Measurements from ENCODE around the gene IL22RA1.

The IL22RA1 gene

DNA sequence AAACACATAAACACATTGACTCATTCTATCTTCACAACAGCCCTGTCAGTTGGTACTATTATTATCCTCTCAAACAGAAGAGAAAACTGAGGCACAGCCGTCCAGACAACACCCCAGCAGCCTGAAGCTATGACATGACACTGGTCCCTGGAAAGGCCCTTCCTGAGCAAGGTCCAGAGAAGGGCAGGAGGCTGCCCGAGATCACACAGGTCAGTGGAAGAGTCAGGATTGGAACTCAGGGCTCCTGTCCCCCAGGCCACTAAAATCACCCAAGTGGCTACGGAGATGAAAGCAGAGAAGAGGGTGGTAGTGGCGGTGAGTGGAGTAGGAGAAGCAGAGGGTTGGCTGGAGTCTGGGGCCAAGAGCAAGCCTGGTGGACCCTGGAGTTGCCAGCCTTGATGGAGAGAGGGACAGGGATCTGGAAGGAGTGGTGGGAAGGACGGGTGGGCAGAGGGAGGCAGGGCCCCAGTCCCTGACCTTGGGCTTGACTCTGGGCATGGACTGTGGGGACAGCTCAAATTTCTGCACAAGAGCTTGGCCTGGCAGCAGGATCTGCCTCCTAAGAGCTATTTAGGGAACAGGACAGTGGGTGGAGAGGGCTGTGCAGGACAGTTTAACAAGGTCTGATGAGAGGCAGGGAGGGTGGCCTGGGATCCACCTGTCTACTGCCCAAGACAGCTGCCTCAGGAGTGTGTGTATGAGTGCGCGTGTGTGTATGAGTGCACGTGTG, 46.8 kb downstream of the IL22RA1 start:
- no peak for DNase-seq

DNA sequence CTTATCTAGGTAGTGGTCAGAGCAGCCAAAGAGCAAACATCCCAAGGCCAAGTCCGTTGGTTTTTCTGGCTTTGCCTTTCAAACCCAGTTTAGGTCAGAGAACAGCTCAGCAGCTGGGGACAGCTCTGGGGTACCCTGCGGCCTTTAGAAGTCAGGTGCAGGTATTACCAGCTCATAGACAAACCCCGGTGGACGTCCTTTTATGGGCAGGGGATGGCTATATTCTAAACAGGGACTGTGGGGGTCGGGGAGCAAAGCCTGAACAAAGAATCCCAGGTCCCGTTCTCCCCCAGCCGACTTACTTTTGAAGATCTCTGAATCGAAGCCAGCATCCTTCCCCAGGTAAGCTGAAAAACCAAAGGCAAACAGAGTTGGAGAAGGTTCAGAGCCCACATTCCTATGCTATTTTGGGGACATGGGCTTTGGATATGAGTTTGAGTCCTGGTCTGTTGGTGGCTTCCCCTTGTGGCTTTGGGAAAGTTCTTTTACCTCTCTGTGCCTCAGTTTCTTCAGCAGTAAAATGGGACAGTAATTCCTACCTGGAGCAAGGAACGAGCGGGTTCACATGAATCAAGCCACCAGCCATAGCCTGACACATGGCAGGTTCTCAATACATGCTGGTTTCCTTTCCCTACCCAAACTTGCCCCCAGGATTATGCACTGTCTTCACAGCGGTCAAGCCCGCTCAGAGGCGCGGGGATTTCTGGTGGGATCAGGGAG, 47.6 kb downstream of the IL22RA1 start:
- DNase-seq = no peak

DNA sequence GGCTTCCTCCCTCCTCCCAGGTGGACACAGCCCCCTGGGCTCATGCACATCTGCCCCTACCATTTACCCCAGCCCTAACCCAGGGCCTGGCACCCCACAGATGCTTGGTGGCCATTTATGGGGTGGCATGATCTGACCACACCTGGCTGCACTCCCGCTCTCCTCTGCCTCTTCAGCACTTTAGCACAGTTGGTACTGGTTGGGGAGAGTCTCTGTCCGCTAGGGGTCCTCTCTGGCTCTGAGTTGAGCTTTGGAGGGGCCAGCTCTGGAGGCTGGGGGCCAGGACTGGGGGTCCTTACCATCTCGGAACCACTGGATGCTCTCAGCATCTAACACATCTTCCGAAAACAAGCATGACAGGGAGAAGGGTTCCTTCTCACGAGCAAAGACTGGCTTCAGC, 48.4 kb downstream of the IL22RA1 start:
- DNase-seq = no peak

DNA sequence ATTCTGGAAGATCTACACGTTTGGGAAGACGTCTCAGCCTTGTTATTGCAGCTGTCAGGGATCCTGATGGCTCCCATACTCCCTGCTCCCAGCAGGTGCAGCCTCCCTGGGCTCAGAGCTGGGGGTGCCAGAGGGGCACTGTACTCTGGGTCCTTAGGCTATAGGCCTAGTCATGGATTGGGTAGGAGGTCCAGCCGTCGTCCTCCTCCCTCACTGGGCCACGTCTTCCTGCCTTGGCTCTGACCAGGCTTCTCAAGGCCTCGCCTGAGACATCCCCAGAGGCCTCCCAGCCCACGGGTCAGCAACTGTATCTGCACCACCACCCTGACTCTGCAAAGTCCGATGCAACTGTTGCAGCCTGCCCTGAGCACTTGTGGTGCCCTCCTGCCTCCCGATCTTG, 49.2 kb downstream of the IL22RA1 start:
- no peak for DNase-seq

DNA sequence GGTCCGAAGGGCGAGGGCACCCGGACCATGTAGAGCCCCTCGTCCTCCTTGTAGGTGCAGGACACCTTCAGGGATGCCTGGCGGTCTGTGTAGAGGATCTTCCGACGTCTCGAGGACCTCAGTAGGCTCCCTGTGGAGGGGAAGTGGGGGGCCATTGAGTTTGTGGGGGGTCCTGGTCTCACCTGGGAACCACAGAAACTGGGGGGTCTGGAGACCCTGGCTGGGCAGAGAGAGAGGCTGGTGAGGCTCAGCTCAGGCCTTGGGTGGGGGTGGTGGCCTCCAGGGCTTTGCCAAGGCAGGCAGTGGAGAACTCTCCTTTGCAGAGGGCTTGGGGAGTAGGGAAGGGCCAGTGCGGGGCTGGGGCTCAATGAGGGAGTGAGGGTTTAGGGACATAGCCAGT, 50.0 kb downstream of the IL22RA1 start:
- no peak for DNase-seq

DNA sequence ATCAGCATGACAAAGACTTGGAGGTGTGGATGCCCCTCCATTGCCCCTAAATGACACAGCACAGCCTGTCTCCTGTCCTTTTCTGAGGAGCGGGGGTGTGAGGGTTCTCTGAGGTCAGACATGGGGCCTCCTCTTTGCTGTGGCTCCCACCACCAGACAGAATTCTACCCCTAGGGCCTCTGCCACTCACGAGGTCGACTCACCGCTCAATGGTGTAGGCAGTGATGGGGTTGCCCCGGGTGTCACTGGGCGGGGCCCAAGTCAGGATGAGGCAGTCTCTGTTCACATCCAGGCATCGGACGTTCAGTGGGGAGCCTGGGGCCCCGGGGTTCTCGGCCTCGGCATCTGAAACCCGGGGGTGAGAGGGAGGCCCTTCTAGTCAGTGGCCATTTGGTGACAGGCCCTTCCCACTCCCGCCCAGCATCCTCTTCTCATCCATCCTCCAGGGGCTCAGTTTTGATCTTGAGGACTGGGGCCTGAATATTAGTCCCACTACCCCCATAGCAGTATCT, 50.9 kb downstream of the IL22RA1 start:
- no peak for DNase-seq

DNA sequence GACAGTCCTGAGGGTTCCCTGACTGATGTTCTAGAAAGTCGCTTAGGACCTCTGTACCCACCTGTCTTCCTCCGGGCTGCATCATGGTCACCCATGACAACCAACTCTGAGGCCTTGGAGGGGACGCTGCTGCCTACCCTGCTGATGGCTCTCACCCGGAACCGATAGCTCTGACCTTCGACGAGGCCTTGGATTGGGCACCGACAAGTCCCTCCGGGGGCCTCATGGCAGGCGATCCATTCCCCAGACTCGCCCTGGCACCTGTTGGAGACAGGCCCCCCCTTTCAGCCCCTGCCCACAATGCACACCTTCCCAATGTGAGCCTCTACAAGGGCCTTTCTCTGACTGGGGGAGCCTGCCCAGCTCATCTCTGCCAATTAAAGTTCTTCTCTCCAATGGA, 52.2 kb downstream of the IL22RA1 start:
- no peak for DNase-seq

DNA sequence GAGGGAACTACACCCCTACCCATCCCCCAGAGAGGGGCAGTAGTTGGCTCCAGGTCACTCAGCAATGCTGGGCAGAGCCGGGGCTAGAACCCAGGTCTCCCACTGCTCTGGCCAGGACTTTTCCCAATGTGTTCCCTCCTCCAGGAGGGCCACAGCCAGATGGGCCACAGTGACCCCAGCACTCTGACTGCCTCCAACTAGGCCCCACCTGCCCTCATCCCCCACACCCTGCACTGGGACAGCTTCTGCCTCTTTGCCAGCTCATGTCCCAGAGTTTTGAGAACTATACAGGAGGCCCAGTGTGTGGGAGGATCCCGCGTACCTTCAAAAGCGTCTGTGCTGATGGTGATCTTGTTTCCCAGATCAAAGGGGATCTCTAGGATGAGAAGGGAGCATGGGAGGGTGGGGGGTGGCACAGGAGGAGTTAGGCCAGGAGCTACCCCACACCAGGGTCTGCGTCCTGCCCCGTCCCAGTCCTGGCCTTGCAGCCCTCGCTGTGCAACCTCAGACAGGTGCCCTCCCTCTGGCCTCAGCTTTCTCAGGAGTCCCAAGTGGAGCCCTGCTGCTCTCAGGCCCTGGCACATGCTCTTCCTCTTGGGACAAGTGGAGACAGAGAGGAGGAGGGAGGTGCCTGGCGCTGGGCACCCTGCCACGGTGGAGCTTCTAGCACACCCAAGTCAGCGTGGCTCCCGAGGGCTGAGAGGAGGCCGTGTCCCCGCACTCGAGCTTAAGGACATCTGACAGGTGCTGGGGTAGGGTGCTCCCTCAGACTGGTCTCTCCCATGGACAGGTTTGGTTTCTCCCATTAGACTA, 53.0 kb downstream of the IL22RA1 start:
- no peak for DNase-seq

DNA sequence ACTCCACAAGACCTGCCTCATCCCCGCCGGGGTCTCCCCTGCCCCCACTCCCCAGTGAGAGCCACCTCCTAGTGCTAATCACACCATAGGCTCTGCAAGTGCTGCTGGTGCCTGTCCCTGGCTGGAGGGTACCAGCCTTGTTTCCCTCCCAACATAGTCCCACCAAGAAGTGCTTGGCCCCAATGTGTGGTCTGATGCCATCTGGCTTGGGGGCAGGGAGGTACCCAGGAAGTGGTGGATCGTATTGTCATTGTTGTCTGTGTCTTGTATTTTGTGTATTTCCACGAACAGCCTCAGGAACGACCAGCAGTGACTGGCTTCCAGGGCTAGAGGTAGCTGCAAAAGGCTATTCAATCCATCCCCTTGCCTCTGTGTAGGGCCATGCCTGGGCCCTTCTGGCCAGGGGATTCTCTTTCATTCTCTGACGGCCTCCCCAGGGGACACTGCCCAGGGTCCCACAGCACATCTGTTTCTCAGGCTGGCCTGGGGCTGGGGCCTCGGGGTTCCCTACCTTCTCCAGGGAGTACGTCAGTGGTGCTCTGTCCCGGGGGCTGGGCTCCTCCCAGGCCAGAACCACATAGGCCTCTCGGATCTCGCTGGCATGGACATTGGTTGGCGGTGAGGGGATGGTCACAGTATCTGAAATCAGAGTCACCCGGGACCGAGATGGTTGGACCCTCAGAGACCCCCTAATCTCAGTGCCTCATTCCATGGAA, 53.8 kb downstream of the IL22RA1 start:
- DNase-seq = no peak

DNA sequence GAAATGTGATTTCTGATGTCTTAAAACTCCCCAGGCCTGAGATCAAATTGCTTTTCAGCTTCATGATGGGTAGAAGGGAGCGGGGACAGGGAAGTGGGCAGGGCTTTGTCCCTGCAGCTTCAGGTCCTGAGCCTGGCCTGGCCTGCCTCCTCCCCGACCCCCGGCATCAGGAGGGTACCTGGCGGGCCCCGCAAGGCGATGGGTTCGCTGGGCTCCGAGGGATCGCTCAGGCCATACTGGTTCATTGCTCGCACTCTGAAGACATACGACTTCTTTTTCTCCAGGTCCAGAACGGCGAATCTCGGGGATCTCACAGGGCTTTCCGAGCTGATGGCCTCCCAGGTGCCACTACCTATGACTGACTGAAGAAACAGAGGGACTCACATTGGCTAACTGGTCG, 56.5 kb downstream of the IL22RA1 start:
- DNase-seq = no peak

DNA sequence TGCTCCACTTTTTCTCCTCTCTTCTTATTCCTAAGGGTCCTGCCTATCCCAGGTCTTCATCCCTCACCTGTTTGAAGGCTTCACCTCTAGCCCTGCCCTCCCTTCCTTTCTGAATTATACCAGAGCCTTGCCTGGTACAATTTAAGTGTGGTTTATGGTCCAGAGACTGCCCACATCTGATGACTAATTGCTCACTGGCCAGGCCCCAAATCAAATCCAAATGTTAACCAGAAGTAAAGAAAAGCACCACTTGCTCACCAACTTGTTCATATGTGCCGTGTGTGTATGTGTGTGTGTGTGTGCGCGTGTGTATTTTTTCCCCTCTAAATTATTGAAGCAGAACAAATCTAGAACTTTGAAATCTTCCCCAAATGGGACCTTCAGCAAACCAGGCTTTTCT, 57.4 kb downstream of the IL22RA1 start:
- DNase-seq = no peak

DNA sequence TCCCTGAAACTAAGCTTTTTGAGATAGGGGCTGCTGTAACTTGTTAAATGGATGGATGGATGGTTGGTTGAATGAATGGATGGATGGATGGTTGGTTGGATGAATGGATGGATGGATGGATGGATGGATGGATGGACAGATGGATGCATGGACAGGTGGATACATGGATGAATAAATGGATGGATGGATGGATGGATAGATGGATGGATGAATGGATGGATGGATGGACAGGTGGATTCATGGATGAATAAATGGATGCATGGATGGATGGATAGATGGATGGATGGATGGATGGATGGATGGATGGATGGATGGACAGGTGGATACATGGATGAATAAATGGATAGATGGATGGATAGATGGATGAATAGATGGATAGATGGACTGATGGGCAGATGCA, 57.9 kb downstream of the IL22RA1 start:
- no peak for DNase-seq

DNA sequence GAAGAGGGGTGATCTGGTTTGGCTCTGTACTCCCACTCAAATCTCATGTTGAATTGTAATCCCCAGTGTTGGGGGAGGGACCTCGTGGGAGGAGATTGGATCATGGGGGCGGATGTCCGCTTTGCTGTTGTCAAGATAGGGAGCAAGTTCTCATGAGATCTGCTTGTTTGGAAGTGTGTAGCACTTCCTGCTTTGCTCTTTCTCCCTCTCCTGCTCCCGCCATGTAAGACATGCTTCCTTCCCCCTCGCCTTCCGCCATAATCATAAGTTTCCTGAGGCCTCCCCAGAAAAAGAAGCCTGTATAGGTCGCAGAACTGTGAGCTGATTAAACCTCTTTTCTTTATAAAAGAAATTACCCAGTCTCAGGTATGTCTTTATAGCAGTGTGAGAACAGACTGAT, 58.9 kb downstream of the IL22RA1 start:
- DNase-seq = no peak

DNA sequence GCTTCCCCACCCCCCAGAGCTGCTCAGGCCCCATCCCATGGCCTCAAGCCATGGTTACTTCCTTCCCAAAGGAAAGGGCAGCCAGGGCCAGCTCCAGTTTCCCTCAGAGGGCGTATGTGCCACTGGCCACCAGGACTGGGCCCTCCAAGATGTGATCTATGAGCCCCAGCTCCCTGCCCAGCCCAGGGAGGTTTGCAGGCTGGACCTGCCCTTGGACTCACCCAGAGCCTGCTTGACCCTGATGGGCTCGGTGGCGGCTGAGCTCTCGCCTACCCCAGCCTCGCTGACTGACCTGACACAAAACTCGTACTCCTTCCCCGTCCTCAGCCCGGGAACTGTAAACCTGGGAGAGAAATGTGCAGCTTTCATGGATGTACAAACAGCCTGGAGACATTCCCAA, 60.6 kb downstream of the IL22RA1 start:
- no peak for DNase-seq

DNA sequence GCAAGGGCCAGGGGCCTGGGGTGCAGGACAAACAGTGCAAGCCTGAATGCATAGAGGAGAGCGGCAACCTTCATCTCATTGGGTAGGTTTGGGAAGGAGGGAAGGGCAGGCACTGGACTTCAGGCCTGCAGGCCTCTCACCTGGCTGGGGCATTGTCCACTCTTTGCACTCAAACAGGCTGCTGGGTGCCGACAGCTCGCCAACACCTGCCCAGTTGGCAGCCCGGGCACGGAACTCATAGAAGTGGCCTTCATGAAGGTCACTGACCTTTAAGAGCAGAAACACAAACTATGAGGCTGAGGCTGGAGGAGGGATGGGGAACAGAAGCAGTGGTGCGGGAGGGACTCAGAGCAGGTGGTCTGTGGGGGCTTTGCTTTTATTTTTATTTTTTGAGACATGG, 61.8 kb downstream of the IL22RA1 start:
- DNase-seq = no peak

DNA sequence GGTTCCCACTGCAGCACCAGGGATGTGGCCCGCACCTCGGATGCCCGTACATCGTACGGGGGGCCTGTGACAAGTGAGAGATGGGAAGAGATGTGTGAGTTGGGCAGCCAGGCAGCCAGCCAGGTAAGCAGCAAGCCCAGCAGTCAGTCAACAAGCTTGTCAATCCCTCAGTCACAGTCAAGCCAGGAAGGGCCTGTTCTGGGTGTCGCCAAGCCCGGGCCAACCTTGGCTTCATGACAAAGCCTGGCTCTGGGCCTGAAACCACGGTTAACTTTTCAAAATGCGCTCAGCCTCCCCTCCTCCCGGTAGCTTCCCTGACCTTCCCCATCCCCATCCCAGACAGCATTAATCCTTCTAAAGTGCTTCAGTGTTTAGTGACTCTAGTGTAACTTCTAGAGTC, 62.8 kb downstream of the IL22RA1 start:
- no peak for DNase-seq

DNA sequence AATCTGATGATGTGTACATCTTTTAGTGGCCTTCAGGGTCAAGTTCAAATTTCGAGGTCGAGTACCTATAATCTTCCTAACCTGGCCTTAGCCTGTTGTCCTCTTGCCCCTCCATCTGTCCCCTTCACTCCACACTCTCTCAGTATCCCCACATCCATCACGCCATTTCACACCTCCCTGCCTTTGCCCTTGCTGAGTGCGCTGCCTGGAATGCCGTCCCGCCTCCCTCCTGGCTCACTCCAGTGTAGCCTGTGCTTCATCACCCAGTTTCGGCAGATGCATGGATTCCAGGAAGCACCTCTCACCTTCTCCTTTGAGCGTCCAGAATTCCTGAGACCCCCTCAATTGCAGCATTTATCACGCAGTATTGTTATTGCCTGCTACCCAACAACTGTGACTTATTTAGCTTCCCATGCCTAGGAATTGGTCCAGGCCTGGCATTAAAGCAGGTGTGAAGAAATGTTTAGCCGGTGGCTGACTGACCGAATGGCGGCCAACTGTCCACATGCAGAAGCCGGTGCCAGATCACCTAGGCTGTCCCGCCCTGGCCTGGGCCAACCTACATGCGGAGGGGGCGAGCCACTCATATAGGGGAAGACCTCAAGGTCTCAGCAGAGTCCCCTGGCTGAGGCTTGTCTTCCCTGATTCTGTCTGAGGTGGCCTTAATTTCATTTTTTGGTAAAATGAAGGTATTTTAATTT, 65.5 kb downstream of the IL22RA1 start:
- no peak for DNase-seq

DNA sequence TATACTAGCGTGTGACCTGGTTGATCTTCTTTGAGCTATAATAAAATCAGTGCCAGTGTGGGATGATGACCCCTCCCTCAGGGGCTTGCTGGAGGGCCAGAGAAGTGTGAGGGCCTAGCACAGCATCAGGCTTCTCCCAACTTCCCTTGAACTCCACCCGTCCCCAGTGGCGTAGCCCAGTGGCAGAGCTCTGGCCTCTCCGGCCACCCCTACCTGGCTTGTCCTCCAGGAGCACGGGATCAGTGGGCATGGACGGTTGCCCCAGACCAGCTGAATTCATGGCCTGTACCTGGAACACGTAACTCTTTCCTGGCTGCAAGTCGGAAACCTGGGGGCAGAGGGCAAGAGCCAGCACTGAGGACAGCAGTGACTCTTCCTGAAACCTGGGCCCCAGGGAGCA, 67.0 kb downstream of the IL22RA1 start:
- no peak for DNase-seq

DNA sequence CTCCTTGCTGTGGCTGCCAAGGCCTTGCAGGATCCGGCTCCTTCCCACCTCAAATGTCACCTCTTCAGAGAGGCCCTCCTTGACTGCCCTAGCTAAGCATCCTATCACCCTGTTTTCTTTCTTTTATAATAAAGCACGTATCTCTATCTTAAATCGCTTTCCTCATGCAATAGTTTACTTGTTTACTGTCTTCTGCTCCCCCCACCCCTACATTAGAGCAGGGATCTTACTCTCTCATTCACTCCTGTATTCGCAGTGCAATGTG, 67.4 kb downstream of the IL22RA1 start:
- DNase-seq = no peak

DNA sequence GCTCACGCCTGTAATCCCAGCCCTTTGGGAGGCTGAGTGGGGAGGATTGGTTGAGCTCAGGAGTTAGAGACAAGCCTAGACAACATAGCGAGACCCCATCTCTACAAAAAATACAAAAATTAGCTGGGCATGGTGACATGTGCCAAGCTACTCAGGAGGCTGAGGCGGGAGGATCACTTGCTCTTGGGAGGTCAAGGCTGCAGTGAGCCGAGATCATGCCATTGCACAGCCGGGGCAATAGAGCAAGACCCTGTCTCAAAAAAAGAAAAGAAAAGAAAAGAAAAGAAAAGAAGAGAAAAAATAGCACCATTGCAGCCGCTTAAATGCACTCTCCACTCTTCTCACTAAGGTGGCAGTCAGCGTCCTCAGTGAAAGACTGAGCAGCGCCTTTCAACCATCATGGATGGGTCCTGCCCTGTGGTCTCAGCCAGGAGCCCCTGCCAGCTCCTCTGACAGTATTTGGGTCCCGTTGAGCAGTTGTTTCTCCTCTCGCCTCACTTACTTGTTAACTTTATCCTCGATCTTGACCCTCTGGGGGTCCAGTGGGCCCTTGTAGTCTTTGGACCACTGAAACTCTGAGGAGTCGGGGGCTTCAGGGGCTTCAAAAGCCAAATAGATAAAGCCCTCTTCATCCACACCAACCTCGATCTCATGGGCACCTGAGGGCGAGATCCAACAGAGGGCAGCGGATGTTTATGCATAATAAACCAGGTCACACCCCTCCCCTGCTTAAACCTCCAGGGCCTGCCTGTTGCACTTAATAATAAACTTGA, 67.9 kb downstream of the IL22RA1 start:
- no peak for DNase-seq

DNA sequence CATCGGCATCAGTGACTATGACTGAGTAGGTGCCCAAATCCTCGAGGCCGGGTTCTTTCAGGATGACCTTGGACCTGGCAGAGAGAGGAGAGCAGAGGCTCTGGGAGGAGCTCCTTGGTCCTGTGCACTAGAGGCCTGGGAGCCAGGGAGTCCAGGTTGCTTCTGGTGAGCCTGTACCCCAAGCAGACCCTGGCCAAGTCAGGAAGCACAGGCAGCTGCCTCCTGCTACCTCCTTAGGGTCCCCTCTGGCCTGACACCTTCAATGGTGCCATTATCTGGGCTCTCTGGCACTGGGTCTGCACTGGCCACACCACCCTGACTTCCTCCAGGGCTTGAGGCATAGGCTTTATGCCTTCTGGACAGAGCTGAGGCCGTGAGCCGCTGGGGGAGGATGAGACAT, 68.7 kb downstream of the IL22RA1 start:
- no peak for DNase-seq

DNA sequence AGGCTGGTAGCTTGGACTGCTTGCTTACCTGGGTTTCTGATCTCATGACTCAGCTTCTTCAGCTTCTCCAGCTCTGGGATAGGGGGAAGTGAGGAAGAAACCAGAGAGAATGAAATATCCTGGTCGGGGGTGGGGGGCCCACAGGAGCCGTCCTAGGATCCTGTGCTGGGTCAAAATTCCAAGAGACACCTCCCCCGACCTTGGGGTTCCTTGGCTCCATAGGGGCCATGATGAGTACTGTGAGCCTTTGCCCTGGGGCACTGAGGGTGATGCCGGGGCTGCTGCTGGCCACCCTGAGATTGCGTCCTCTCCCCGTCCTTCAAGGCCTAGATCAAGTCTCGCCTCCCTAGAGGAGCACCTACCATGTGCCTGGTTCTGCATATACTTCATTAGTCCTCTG, 71.0 kb downstream of the IL22RA1 start:
- no peak for DNase-seq

Data from GDM1 (cell line).